NT2/D1 (cell line): Measurements from ENCODE around the gene GSTA2.
"Not testable (repeated sequence)": the region's sequence is repeated elsewhere in the genome, so short reads cannot be mapped to it uniquely, and the experiment has no call there.

ENCODE experiments used
- DNase-seq: peaks from one replicate; pipeline ENCODE4 v3.0.0-alpha.2; 2011; ENCODE audit warnings: low read depth, low spot score
- H3K27me3 ChIP-seq: 2 replicates; pipeline ENCODE4 v1.6.0; 2011; ENCODE audit warnings: mild to moderate bottlenecking; ENCODE audit not compliant: insufficient read length, insufficient read depth
- H3K36me3 ChIP-seq: 2 replicates; pipeline ENCODE4 v1.6.1; 2011; ENCODE audit warnings: mild to moderate bottlenecking, low read length, mixed read lengths; ENCODE audit not compliant: insufficient read depth, insufficient read length
- H3K4me1 ChIP-seq: 2 replicates; pipeline ENCODE4 v1.5.1; 2011; ENCODE audit not compliant: insufficient read depth, insufficient read length
- H3K4me3 ChIP-seq: 2 replicates; pipeline ENCODE4 v1.5.1; 2011; ENCODE audit warnings: low read depth; ENCODE audit not compliant: insufficient read length
- H3K9ac ChIP-seq: 2 replicates; pipeline ENCODE4 v1.6.0; 2011; ENCODE audit warnings: low read depth; ENCODE audit not compliant: insufficient read length
- H3K9me3 ChIP-seq: 2 replicates; pipeline ENCODE4 v1.5.1; 2011; ENCODE audit warnings: mild to moderate bottlenecking, low read length; ENCODE audit not compliant: insufficient read depth
- SUZ12 ChIP-seq: IDR thresholded peaks from 2 replicates; pipeline ENCODE4 v1.6.1; 2011; ENCODE audit not compliant: insufficient read length, insufficient read depth; ENCODE audit errors: extremely low read depth
- YY1 ChIP-seq: IDR thresholded peaks from 2 replicates; pipeline ENCODE4 v1.6.1; 2011; ENCODE audit not compliant: insufficient read length, insufficient read depth
- ZNF274 ChIP-seq: IDR thresholded peaks from 2 replicates; pipeline ENCODE4 v1.6.1; 2011; ENCODE audit warnings: mild to moderate bottlenecking, low read depth, low read length

The GSTA2 gene

GRCh38 chr6:52763322-52763916 is at the start of gene GSTA2:
GSTA2 (minus strand) TSS chr6:52763475; CDS start chr6:52757947, 5,528 bp downstream.
- H3K4me3 ChIP-seq, result not testable (repeated sequence)

DNA sequence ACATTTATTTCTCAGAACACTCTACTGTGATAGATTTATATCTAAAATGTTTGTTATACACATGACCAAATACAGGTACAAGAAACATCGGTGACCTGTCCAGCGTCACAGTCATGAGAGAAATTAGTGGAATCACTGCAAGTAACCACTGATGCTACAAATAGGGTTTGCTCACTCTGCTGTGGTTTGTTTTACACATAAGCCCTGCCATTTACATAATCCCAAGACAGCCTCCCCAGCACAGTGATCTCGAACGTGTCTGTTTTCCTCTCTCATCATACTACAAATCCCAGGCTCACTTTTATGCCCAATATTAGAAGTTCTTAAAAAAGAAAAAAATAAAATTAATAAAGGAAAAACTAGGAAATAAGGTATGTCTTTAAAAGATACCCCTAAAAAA is 46.5 kb upstream of the GSTA2 start:
- H3K4me1 ChIP-seq, H3K36me3 ChIP-seq, H3K4me3 ChIP-seq, DNase-seq, H3K27me3 ChIP-seq, H3K9me3 ChIP-seq, H3K9ac ChIP-seq: not testable (repeated sequence)

More at GRCh38 chr6:52763322-52763916, at the start of gene GSTA2:
- H3K27me3 ChIP-seq, H3K9me3 ChIP-seq, H3K4me1 ChIP-seq, H3K9ac ChIP-seq, H3K36me3 ChIP-seq: not testable (repeated sequence)
- peak; percentile 13 for DNase-seq

- DNase-seq, result no peak
- no peaks in the 10 kb centered on the region for H3K9me3 ChIP-seq
- H3K4me3 ChIP-seq, result no peak overlapping the region
- TF ChIP-seq SUZ12 (no peak), ZNF274 (no peak), YY1 (no peak)
- no peaks in the 10 kb centered on the region for H3K36me3 ChIP-seq
- no peak overlapping the region for H3K9ac ChIP-seq
- no peaks in the 10 kb centered on the region for H3K27me3 ChIP-seq
- H3K4me1 ChIP-seq, result no peaks in the 10 kb centered on the region
These were observed 45.4 kb upstream of the GSTA2 start for GRCh38 chr6:52808660-52809059.

DNA sequence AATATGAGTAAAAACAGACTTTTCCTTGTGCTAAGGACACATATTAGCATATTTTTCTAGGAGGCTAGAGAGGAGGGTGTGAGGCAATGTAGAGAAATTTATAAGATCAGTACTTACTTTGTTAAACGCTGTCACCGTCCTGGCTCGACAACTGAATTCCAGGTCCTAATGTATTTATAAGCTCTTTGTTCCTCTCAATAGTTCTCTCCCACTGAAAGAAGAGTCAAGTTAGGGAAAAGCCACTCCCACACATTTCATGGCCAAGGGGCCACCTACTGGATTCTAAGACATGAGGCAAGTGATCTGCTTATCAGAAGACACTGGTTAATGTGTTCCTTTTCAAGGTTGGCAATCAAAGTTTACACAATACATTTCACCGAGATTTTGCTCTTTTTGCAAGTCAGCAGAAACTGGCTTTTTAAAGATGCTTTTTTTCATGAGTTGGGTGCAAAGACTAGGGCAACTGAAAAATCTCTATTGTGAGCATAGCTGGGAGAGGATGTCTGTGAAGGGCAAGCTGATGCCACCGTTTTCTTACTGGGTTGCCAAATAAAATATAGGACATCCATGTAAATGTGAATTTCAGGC is 40.5 kb upstream of the GSTA2 start, which contains the start of gene GSTA1:
Gene GSTA1 (minus strand): TSS at position 149 of the 588 bp plus-strand sequence. CDS start 4,549 bp downstream, outside the sequence.
- H3K9ac ChIP-seq, DNase-seq, H3K27me3 ChIP-seq, H3K9me3 ChIP-seq, H3K4me1 ChIP-seq, H3K36me3 ChIP-seq, H3K4me3 ChIP-seq: not testable (repeated sequence)

- H3K36me3 ChIP-seq, result no peaks in the 10 kb centered on the region
- no peak for TF ChIP-seq SUZ12
- TF ChIP-seq ZNF274, result no peak
- DNase-seq, result no peak
- no peaks in the 10 kb centered on the region for H3K9me3 ChIP-seq
- no peaks in the 10 kb centered on the region for H3K27me3 ChIP-seq
- H3K9ac ChIP-seq, result no peak overlapping the region
- no peak overlapping the region for H3K4me3 ChIP-seq
- H3K4me1 ChIP-seq, result no peaks in the 10 kb centered on the region
These were observed 39.5 kb upstream of the GSTA2 start for GRCh38 chr6:52802806-52803205.

GRCh38 chr6:52801188-52801841 is 38.0 kb upstream of the GSTA2 start:
- TF ChIP-seq YY1 (no peak), ZNF274 (no peak), SUZ12 (no peak)
- Histone ChIP-seq H3K27me3 (no peaks in the 10 kb centered on the region), H3K36me3 (no peaks in the 10 kb centered on the region), H3K4me1 (no peaks in the 10 kb centered on the region), H3K9me3 (no peaks in the 10 kb centered on the region), H3K9ac (no peak overlapping the region), H3K4me3 (no peak overlapping the region)
- DNase-seq, result no peak

DNA sequence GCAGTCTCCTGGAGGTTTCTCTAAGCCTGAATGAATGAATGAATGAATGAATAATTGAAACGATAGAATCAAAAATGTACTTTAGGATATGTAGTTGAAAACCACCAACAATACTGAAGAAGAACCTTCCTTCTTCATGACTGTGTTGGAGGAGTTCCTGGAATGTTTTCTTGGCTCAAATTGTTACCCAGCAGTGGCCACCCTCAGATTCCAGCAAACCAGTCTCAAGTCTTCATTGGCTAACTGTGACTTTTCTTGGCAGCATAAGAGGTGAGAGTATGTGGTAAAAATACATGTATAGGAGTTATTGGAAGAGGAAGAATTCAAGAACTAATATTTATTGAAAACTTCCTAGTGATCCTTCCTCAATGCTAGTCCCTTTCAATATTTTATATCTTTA is 36.0 kb upstream of the GSTA2 start:
- H3K27me3 ChIP-seq, H3K9ac ChIP-seq, H3K4me1 ChIP-seq, H3K9me3 ChIP-seq, H3K36me3 ChIP-seq, DNase-seq, H3K4me3 ChIP-seq: not testable (repeated sequence)

DNA sequence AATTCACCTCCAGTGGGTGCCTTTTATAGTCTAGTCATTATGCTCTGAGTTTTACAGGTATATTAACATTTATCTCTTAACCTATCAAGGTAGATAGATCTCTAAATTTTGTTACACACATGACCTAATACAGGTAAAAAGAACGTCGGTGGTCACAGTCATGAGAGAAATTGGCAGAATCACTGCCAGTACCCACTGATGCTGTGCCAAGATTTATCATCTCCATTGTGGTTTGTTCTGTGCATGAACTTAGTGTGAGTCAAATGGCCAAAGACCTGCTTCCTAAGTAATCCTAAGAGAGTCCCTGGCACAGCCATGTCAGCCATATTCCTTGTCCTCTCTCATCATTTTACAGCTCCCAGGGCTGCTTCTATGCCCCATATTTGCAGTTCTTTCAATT is 31.1 kb upstream of the GSTA2 start:
- not testable (repeated sequence) for H3K9ac ChIP-seq, H3K27me3 ChIP-seq, H3K9me3 ChIP-seq, DNase-seq, H3K4me3 ChIP-seq, H3K4me1 ChIP-seq, H3K36me3 ChIP-seq
